Neuronal stem cell (in vitro differentiated cells): ENCODE measurements around the gene CMIP.

Experiments
- DNase-seq: peaks from one replicate; pipeline ENCODE4 v3.0.0-alpha.2; 2013; ENCODE audit warnings: low spot score
- H2AFZ ChIP-seq: one replicate; pipeline ENCODE4 v1.6.1; 2013; ENCODE audit warnings: mild to moderate bottlenecking, low read length, inconsistent platforms
- H2AK5ac ChIP-seq: 2 replicates; pipeline ENCODE4 v1.6.1; 2013; ENCODE audit warnings: low read depth, mild to moderate bottlenecking, inconsistent platforms, low read length, moderate library complexity, mixed read lengths
- H2BK120ac ChIP-seq: 2 replicates; pipeline ENCODE4 v1.6.1; 2013; ENCODE audit warnings: low read depth, mild to moderate bottlenecking, inconsistent platforms, low read length, moderate library complexity, mixed read lengths
- H2BK12ac ChIP-seq: one replicate; pipeline ENCODE4 v1.6.1; 2013; ENCODE audit warnings: low read length, inconsistent platforms
- H2BK15ac ChIP-seq: 2 replicates; pipeline ENCODE4 v1.6.1; 2013; ENCODE audit warnings: mild to moderate bottlenecking, low read length, inconsistent platforms, mixed read lengths
- H2BK5ac ChIP-seq: one replicate; pipeline ENCODE4 v1.6.1; 2013; ENCODE audit warnings: inconsistent platforms, mild to moderate bottlenecking, low read length, moderate library complexity
- H3K14ac ChIP-seq: one replicate; pipeline ENCODE4 v1.6.1; 2013; ENCODE audit warnings: low read length, inconsistent platforms
- H3K18ac ChIP-seq: 2 replicates; pipeline ENCODE4 v1.6.1; 2013; ENCODE audit warnings: low read length, inconsistent platforms
- H3K23ac ChIP-seq: 2 replicates; pipeline ENCODE4 v1.6.1; 2013; ENCODE audit warnings: low read depth, mild to moderate bottlenecking, mixed read lengths, low read length, inconsistent platforms; ENCODE audit not compliant: poor library complexity
- H3K27ac ChIP-seq: replicated peaks from 3 replicates; pipeline ENCODE4 v1.5.1; 2013; ENCODE audit warnings: low read length, inconsistent platforms
- H3K27me3 ChIP-seq, 3 experiments: 2 replicates each; pipeline ENCODE4 v1.6.1; 2013; ENCODE audit warnings: low read length in 3 of 3, mild to moderate bottlenecking in 2 of 3, inconsistent platforms in 1 of 3, low read depth in 1 of 3, mixed read lengths in 1 of 3, moderate library complexity in 1 of 3; ENCODE audit not compliant: control insufficient read depth in 3 of 3, insufficient read depth in 3 of 3
- H3K36me3 ChIP-seq, 2 donors: replicated peaks in 1 of 2; 2 replicates each; pipeline ENCODE4 v1.6.1; 2013; ENCODE audit warnings: low read length in 2 of 2; ENCODE audit not compliant: control insufficient read depth in 2 of 2, insufficient read depth in 2 of 2
- H3K4ac ChIP-seq: 2 replicates; pipeline ENCODE4 v1.6.1; 2013; ENCODE audit warnings: inconsistent platforms, mild to moderate bottlenecking, low read length, moderate library complexity
- H3K4me1 ChIP-seq, 2 donors: 1 replicate in 1 of 2; 2 replicates in 1 of 2; pipeline ENCODE4 v1.6.1; 2013; ENCODE audit warnings: low read length in 2 of 2, low read depth in 1 of 2; ENCODE audit not compliant: control insufficient read depth in 2 of 2, insufficient read depth in 1 of 2
- H3K4me2 ChIP-seq: one replicate; pipeline ENCODE4 v1.6.1; 2013; ENCODE audit warnings: mild to moderate bottlenecking, low read length, inconsistent platforms; ENCODE audit not compliant: insufficient read depth, poor library complexity, severe bottlenecking
- H3K4me3 ChIP-seq, 2 donors: 2 replicates each; pipeline ENCODE4 v1.5.1; 2013; ENCODE audit warnings: low read length in 2 of 2, mild to moderate bottlenecking in 2 of 2, inconsistent platforms in 1 of 2, moderate library complexity in 1 of 2
- H3K79me1 ChIP-seq: one replicate; pipeline ENCODE4 v1.6.1; 2013; ENCODE audit warnings: low read depth, mild to moderate bottlenecking, inconsistent platforms, low read length, moderate library complexity
- H3K9ac ChIP-seq: one replicate; pipeline ENCODE4 v1.6.1; 2013; ENCODE audit warnings: mild to moderate bottlenecking, low read depth, low read length, inconsistent platforms; ENCODE audit not compliant: poor library complexity
- H3K9me3 ChIP-seq, 2 donors: replicated peaks in 1 of 2; 2 replicates each; pipeline versions ENCODE3 to v1.6.1; 2013; ENCODE audit warnings: low read length in 2 of 2, mild to moderate bottlenecking in 2 of 2, inconsistent platforms in 1 of 2, low read depth in 1 of 2, mixed read lengths in 1 of 2, moderate library complexity in 1 of 2; ENCODE audit not compliant: control insufficient read depth in 2 of 2, insufficient read depth in 1 of 2
- H4K8ac ChIP-seq: one replicate; pipeline ENCODE4 v1.6.1; 2013; ENCODE audit warnings: low read depth, mild to moderate bottlenecking, inconsistent platforms, low read length, moderate library complexity
- H4K91ac ChIP-seq: one replicate; pipeline ENCODE4 v1.6.1; 2013; ENCODE audit warnings: low read length, low read depth, mild to moderate bottlenecking, inconsistent platforms; ENCODE audit not compliant: poor library complexity
- WGBS, 2 donors: extraction: QIAGEN DNeasy Blood & Tissue Kit; methylation state at CpG; one replicate each; pipeline ENCODE4 v1.1.7; 2013; ENCODE audit warnings: missing lambda C conversion rate in 2 of 2, mixed read lengths in 1 of 2; ENCODE audit not compliant: insufficient read length in 2 of 2, insufficient replicate concordance in 1 of 2; ENCODE audit errors: extremely low coverage in 2 of 2; 5-methylcytosine and 5-hydroxymethylcytosine counted together

Gene CMIP

DNA sequence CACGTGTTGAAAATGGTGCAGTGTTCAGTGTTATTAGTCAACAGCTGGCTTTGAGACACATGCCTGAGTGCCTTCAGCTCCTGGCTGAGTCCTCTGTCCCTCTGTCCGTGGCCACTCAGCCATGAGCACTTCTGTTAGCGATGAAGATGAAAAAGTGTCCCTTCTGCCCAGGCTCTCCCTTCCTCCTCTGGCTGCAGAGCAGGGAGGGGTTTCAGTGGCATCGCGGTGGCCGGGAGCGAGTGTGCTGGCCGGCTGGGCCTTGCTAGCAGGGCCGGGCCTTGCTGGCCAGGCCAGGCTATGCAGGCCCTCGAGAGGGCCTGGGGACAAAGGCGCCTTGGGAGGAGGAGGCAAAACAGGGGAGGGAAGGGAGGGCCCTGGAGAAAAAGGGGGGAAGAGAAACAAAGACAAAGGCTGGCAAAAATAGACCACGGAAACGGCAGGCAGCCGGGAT, 47.7 kb downstream of the CMIP start:
- Histone ChIP-seq H3K79me1 (peaks cover 15% of the 10 kb centered on the region), H2AK5ac (peak overlapping the region; percentile 95), H3K27me3 (no peaks in the 10 kb centered on the region), H3K4me2 (no peak overlapping the region), H2BK5ac (peak overlapping the region; percentile 42), H3K23ac (no peak overlapping the region), H2BK12ac (no peak overlapping the region), H4K8ac (no peak overlapping the region), H2BK15ac (no peak overlapping the region), H3K4me1 (peaks cover 18 to 30% of the 10 kb centered on the region in 2 donors), H3K18ac (peak overlapping the region; percentile 78), H3K9ac (peak overlapping the region; percentile 71), H3K14ac (no peak overlapping the region), H3K4ac (no peak overlapping the region), H3K36me3 (peaks cover 0 to 2% of the 10 kb centered on the region in 2 donors), H2BK120ac (no peak overlapping the region), H3K27ac (peak overlapping the region; percentile 64), H4K91ac (no peak overlapping the region), H3K9me3 (no peaks in the 10 kb centered on the region), H2AFZ (peak overlapping the region; percentile 78), H3K4me3 (no peak overlapping the region)
- DNase-seq: peak; percentile 31
- WGBS, 2 donors: no CpG with 5 or more reads among the region's 14 CpGs

DNA sequence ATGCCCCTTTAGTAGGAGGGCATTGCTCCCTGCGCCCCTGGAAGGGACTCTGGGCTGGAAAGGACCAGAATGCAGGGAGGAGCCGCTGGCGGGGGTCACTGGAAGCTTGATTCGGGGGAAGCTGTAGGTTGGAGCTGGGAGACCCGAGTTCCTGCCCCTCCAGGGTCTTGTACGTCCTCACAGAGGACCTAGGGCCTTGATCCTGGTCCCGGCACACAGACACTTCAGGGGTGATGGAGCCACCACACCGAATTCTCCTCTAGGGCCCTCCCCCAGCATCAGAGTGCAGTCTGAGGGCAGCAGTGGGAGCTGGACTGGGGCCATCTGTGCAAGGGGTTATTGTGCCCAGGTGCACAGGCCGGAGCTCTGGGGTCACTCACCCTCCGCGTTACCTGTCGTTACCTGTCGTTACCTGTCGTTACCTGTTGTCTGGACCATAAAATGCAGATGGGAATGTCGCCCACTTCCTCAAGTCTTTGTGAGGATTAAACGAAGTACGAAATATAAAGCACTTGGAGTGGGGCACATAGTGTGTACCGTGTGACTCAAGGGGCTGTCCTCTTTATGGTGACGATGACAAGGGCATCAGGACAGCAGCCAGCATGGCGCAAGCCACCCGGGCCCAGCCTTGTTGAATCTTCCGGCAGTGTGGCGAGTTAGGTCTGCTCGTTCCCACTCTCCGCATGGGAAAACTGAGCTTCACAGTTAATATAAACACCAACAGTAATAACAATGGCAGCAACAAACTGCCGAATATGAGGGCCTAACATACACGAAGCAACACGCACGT, 48.6 kb downstream of the CMIP start:
- Histone ChIP-seq H3K4ac (peak overlapping the region; percentile 47), H2BK15ac (peak overlapping the region; percentile 54), H4K91ac (peak overlapping the region; percentile 62), H3K27me3 (no peaks in the 10 kb centered on the region), H4K8ac (no peak overlapping the region), H3K36me3 (peaks cover 0 to 2% of the 10 kb centered on the region in 2 donors), H3K4me1 (peaks cover 18 to 30% of the 10 kb centered on the region in 2 donors), H3K18ac (peak overlapping the region; percentile 78), H3K14ac (peak overlapping the region; percentile 91), H3K9me3 (no peaks in the 10 kb centered on the region), H2BK12ac (peak overlapping the region; percentile 52), H3K4me3 (no peak overlapping the region), H3K23ac (peak overlapping the region; percentile 51), H2AK5ac (peak overlapping the region; percentile 96), H2BK120ac (no peak overlapping the region), H3K4me2 (no peak overlapping the region), H3K79me1 (peaks cover 13% of the 10 kb centered on the region), H3K27ac (no peak overlapping the region), H2BK5ac (peak overlapping the region; percentile 59), H2AFZ (peak overlapping the region; percentile 78), H3K9ac (peak overlapping the region; percentile 75)
- DNase-seq: no peak
- no CpG with 5 or more reads among the region's 29 CpGs for WGBS, 2 donors

- peaks cover 18 to 28% of the 10 kb centered on the region in 2 donors for H3K4me1 ChIP-seq
- peaks cover 0 to 2% of the 10 kb centered on the region in 2 donors for H3K36me3 ChIP-seq
- no peak overlapping the region for H3K4me3 ChIP-seq
- peak overlapping the region; percentile 59 for H2BK5ac ChIP-seq
- peaks cover 16% of the 10 kb centered on the region for H3K79me1 ChIP-seq
- H4K91ac ChIP-seq: peak overlapping the region; percentile 62
- no peak overlapping the region for H3K4ac ChIP-seq
- H2BK15ac ChIP-seq: peak overlapping the region; percentile 54
- no peak overlapping the region for H2BK120ac ChIP-seq
- no peaks in the 10 kb centered on the region for H3K9me3 ChIP-seq
- H3K23ac ChIP-seq: peak overlapping the region; percentile 45
- H3K4me2 ChIP-seq: no peak overlapping the region
- peak overlapping the region; percentile 96 for H2AK5ac ChIP-seq
- H3K27ac ChIP-seq: no peak overlapping the region
- no peak overlapping the region for H4K8ac ChIP-seq
- H3K18ac ChIP-seq: no peak overlapping the region
- H3K9ac ChIP-seq: peak overlapping the region; percentile 75
- WGBS, 2 donors: no CpG with 5 or more reads among the region's 23 CpGs
- DNase-seq: no peak
- H2BK12ac ChIP-seq: no peak overlapping the region
- H2AFZ ChIP-seq: no peak overlapping the region
- H3K27me3 ChIP-seq: no peaks in the 10 kb centered on the region
- H3K14ac ChIP-seq: peak overlapping the region; percentile 91
These were observed 49.3 kb downstream of the CMIP start for GRCh38 chr16:81493755-81494433.

- no peak overlapping the region for H2BK15ac ChIP-seq
- H3K18ac ChIP-seq: no peak overlapping the region
- no peak overlapping the region for H2AFZ ChIP-seq
- H3K4me1 ChIP-seq: peaks cover 18 to 28% of the 10 kb centered on the region in 2 donors
- no peak overlapping the region for H3K4me3 ChIP-seq
- no peaks in the 10 kb centered on the region for H3K27me3 ChIP-seq
- H2BK12ac ChIP-seq: no peak overlapping the region
- no peak for DNase-seq
- H3K14ac ChIP-seq: no peak overlapping the region
- no peak overlapping the region for H4K8ac ChIP-seq
- peaks cover 16% of the 10 kb centered on the region for H3K79me1 ChIP-seq
- H3K9me3 ChIP-seq: peaks cover 0 to 2% of the 10 kb centered on the region in 2 donors
- no peak overlapping the region for H3K4ac ChIP-seq
- no peak overlapping the region for H2AK5ac ChIP-seq
- no peak overlapping the region for H2BK120ac ChIP-seq
- WGBS, 2 donors: no CpG with 5 or more reads among the region's 10 CpGs
- H3K27ac ChIP-seq: no peak overlapping the region
- peaks cover 0 to 4% of the 10 kb centered on the region in 2 donors for H3K36me3 ChIP-seq
- no peak overlapping the region for H3K9ac ChIP-seq
- H4K91ac ChIP-seq: no peak overlapping the region
- H3K23ac ChIP-seq: no peak overlapping the region
- no peak overlapping the region for H3K4me2 ChIP-seq
- H2BK5ac ChIP-seq: peak overlapping the region; percentile 59
These were observed 49.8 kb downstream of the CMIP start for GRCh38 chr16:81494434-81494806.
